Loucy (cell line): ENCODE data around the gene PREPL.
"Not testable (repeated sequence)": the region's sequence is repeated elsewhere in the genome, so short reads cannot be mapped to it uniquely, and the experiment has no call there.

Experiments used
- H2AFZ ChIP-seq: fragments of 200-600 bp; sonication (generic); 2 replicates; pipeline ENCODE4 v1.6.0; 2016; ENCODE audit warnings: antibody characterized with exemption, mild to moderate bottlenecking, low read length, moderate library complexity
- H3F3A ChIP-seq: fragments of 200-600 bp; 2 replicates; pipeline ENCODE4 v1.6.0; 2016; ENCODE audit warnings: antibody characterized with exemption, low read depth, mild to moderate bottlenecking
- H3K27me3 ChIP-seq: fragments of 200-600 bp; sonication (generic); 2 replicates; pipeline ENCODE4 v1.6.1; 2014; ENCODE audit warnings: low read length, mild to moderate bottlenecking; ENCODE audit not compliant: insufficient read depth, poor library complexity, severe bottlenecking
- H3K36me3 ChIP-seq: fragments of 200-600 bp; sonication (generic); 2 replicates; pipeline ENCODE4 v1.6.1; 2016; ENCODE audit warnings: low read length; ENCODE audit not compliant: insufficient read depth
- H3K4me1 ChIP-seq: fragments of 200-600 bp; sonication (generic); 2 replicates; pipeline ENCODE4 v1.5.1; 2014; ENCODE audit warnings: low read length, mild to moderate bottlenecking; ENCODE audit not compliant: insufficient read depth, poor library complexity, severe bottlenecking
- H3K4me2 ChIP-seq: fragments of 200-600 bp; sonication (generic); 2 replicates; pipeline ENCODE4 v1.6.0; 2014; ENCODE audit warnings: antibody characterized with exemption, low read length, low read depth, mild to moderate bottlenecking; ENCODE audit not compliant: poor library complexity, severe bottlenecking
- H3K4me3 ChIP-seq: fragments of 200-600 bp; sonication (generic); 2 replicates; pipeline ENCODE4 v1.5.1; 2014; ENCODE audit warnings: low read length, mild to moderate bottlenecking, mixed read lengths; ENCODE audit not compliant: poor library complexity, severe bottlenecking
- H3K79me2 ChIP-seq: fragments of 200-600 bp; sonication (generic); 2 replicates; pipeline ENCODE4 v1.6.1; 2014; ENCODE audit warnings: low read length; ENCODE audit not compliant: insufficient read depth
- H3K9ac ChIP-seq: fragments of 200-600 bp; sonication (generic); 2 replicates; pipeline ENCODE4 v1.6.0; 2014; ENCODE audit warnings: mild to moderate bottlenecking, low read depth, low read length, moderate library complexity; ENCODE audit not compliant: poor library complexity, severe bottlenecking
- H3K9me2 ChIP-seq: fragments of 200-600 bp; sonication (generic); replicated peaks from 2 replicates; pipeline ENCODE4 v1.6.1; 2016; ENCODE audit warnings: low read depth, low read length, mixed read lengths
- H3K9me3 ChIP-seq: fragments of 200-600 bp; sonication (generic); 2 replicates; pipeline ENCODE4 v1.6.1; 2014; ENCODE audit warnings: mild to moderate bottlenecking, antibody characterized with exemption, low read length, low read depth; ENCODE audit not compliant: insufficient read depth
- H4K20me1 ChIP-seq: fragments of 200-600 bp; sonication (generic); 2 replicates; pipeline ENCODE4 v1.6.0; 2014; ENCODE audit warnings: antibody characterized with exemption, low read length, mild to moderate bottlenecking; ENCODE audit not compliant: insufficient read depth, poor library complexity, severe bottlenecking
- CTCF ChIP-seq: fragments of 200-600 bp; sonication (generic); conservative IDR thresholded peaks from 2 replicates; pipeline ENCODE4 v1.5.1; 2014; ENCODE audit warnings: mild to moderate bottlenecking, antibody characterized with exemption, low read length
- EZH2phosphoT487 ChIP-seq: fragments of 200-600 bp; IDR thresholded peaks from 2 replicates; pipeline ENCODE4 v1.6.1; 2018; ENCODE audit warnings: antibody characterized with exemption, mild to moderate bottlenecking, moderate library complexity, borderline replicate concordance

Gene PREPL

GRCh38 chr2:44305882-44306281 lies 55.4 kb downstream of the PREPL start:
- Histone ChIP-seq H3K79me2 (no peaks in the 10 kb centered on the region), H3K4me2 (no peak overlapping the region), H4K20me1 (no peaks in the 10 kb centered on the region), H3K27me3 (no peaks in the 10 kb centered on the region), H3K36me3 (no peaks in the 10 kb centered on the region), H3K4me1 (no peaks in the 10 kb centered on the region), H3F3A (no peaks in the 10 kb centered on the region), H3K4me3 (no peak overlapping the region), H3K9ac (no peak overlapping the region), H2AFZ (no peak overlapping the region), H3K9me3 (peaks cover 13% of the 10 kb centered on the region), H3K9me2 (no peaks in the 10 kb centered on the region)
- TF ChIP-seq EZH2phosphoT487, result no peak

GRCh38 chr2:44304258-44304657 lies 57.0 kb downstream of the PREPL start:
- Histone ChIP-seq H3K27me3 (no peaks in the 10 kb centered on the region), H3F3A (no peaks in the 10 kb centered on the region), H3K4me1 (no peaks in the 10 kb centered on the region), H3K79me2 (no peaks in the 10 kb centered on the region), H3K4me2 (no peak overlapping the region), H3K9ac (no peak overlapping the region), H4K20me1 (no peaks in the 10 kb centered on the region), H3K36me3 (no peaks in the 10 kb centered on the region), H3K9me3 (no peaks in the 10 kb centered on the region), H2AFZ (no peak overlapping the region), H3K9me2 (no peaks in the 10 kb centered on the region), H3K4me3 (no peak overlapping the region)
- TF ChIP-seq CTCF (no peak), EZH2phosphoT487 (no peak)

- not testable (repeated sequence) for H3K79me2 ChIP-seq, H3K9me2 ChIP-seq, H3K9me3 ChIP-seq, H3K4me2 ChIP-seq, H2AFZ ChIP-seq, H3K9ac ChIP-seq, H4K20me1 ChIP-seq, H3K4me1 ChIP-seq, H3F3A ChIP-seq, H3K27me3 ChIP-seq, H3K36me3 ChIP-seq, H3K4me3 ChIP-seq
Observed at GRCh38 chr2:44303766-44304165, 57.5 kb downstream of the PREPL start.

- H4K20me1 ChIP-seq, result no peaks in the 10 kb centered on the region
- H3K36me3 ChIP-seq, result no peaks in the 10 kb centered on the region
- H3K4me1 ChIP-seq, result peaks cover 4% of the 10 kb centered on the region
- no peaks in the 10 kb centered on the region for H3K9me2 ChIP-seq
- no peaks in the 10 kb centered on the region for H3F3A ChIP-seq
- no peaks in the 10 kb centered on the region for H3K79me2 ChIP-seq
- H2AFZ ChIP-seq, result no peak overlapping the region
- no peak overlapping the region for H3K4me2 ChIP-seq
- no peak for TF ChIP-seq CTCF
- no peak for TF ChIP-seq EZH2phosphoT487
- H3K4me3 ChIP-seq, result no peak overlapping the region
- H3K9me3 ChIP-seq, result no peaks in the 10 kb centered on the region
- H3K27me3 ChIP-seq, result no peaks in the 10 kb centered on the region
- no peak overlapping the region for H3K9ac ChIP-seq
Observed at GRCh38 chr2:44301111-44301510, 60.2 kb downstream of the PREPL start.
